A549 (cell line): ENCODE results near the gene KPTN. TPM values are rescaled to one million over a fixed set of nuclear protein-coding genes. Genes with fewer than 3 reads are reported as not detected.

Source experiments
- ATAC-seq, 2 experiments: fragments of 200-7000 bp in 1 of 2; fragments of >200 bp in 1 of 2; cut with Nextera tagmentation in 1 of 2; cut with Tn5 transposase in 1 of 2; 3 replicates each; pipeline versions ENCODE4 v1.8.0 to v1.9.1; 2018 to 2020; ENCODE audit warnings: mild to moderate bottlenecking in 1 of 2, moderate library complexity in 1 of 2
- CTCF ChIA-PET: fragments of 300-600 bp; sonication (Branson Sonifier 250); formaldehyde crosslinking; extraction: SDS; loops from one replicate; lab custom pipeline; 2021; ENCODE audit warnings: antibody characterized with exemption, inconsistent platforms; lab: Yijun Ruan, JAX
- POLR2A ChIA-PET: fragments of 350-600 bp; formaldehyde crosslinking; extraction: SDS; loops from one replicate; lab custom pipeline; 2021; ENCODE audit warnings: antibody characterized with exemption, inconsistent platforms; lab: Yijun Ruan, JAX
- DNase-seq, 2 experiments: peaks; one replicate each; pipeline versions ENCODE4 v3.0.0 to v3.0.0-alpha.2; 2011 to 2016; ENCODE audit warnings: low read depth in 1 of 2, low spot score in 1 of 2
- FAIRE-seq: peaks from 2 replicates; lab custom pipeline; 2011; peaks lifted over from hg19 to GRCh38; lab: Jason Lieb, UNC
- H3K27ac ChIP-seq, 2 experiments: fragments of >200 bp; sonication (Bioruptor Twin); formaldehyde crosslinking; 3 replicates each; pipeline ENCODE4 v1.5.1; 2016 to 2017
- H3K4me1 ChIP-seq: fragments of >200 bp; sonication (Bioruptor Twin); formaldehyde crosslinking; 3 replicates; pipeline ENCODE4 v1.6.1; 2016
- H3K4me2 ChIP-seq: fragments of >200 bp; sonication (Bioruptor Twin); formaldehyde crosslinking; 3 replicates; pipeline ENCODE4 v1.6.1; 2016
- H3K4me3 ChIP-seq: fragments of >200 bp; sonication (Bioruptor Twin); formaldehyde crosslinking; 3 replicates; pipeline ENCODE4 v1.5.1; 2016
- H3K9me3 ChIP-seq: fragments of >200 bp; sonication (Bioruptor Twin); formaldehyde crosslinking; 3 replicates; pipeline ENCODE4 v1.6.1; 2016
- BCL3 ChIP-seq: fragments of >200 bp; sonication (Bioruptor Twin); formaldehyde crosslinking; IDR thresholded peaks from 3 replicates; pipeline ENCODE4 v1.6.1; 2016
- BHLHE40 ChIP-seq: IDR thresholded peaks from 2 replicates; pipeline ENCODE4 v1.6.1; 2012; ENCODE audit warnings: low read depth, low read length, inconsistent platforms
- CEBPB ChIP-seq, 2 experiments: fragments of >200 bp in 1 of 2; sonication (Bioruptor Twin) in 1 of 2; formaldehyde crosslinking in 1 of 2; IDR thresholded peaks; 2 replicates each; pipeline ENCODE4 v1.6.1; 2012 to 2016
- CTCF ChIP-seq: fragments of >200 bp; sonication (Bioruptor Twin); formaldehyde crosslinking; IDR thresholded peaks from 3 replicates; pipeline ENCODE4 v1.5.1; 2016
- EHMT2 ChIP-seq: fragments of 200-600 bp; sonication (generic); IDR thresholded peaks from 2 replicates; pipeline ENCODE4 v1.6.1; 2016; ENCODE audit warnings: antibody characterized with exemption, low read depth, mild to moderate bottlenecking, moderate library complexity
- ESRRA ChIP-seq: fragments of 150-350 bp; IDR thresholded peaks from 2 replicates; pipeline ENCODE4 v1.6.1; 2014; ENCODE audit warnings: mild to moderate bottlenecking, low read length, borderline replicate concordance
- FOSB ChIP-seq: fragments of 250-450 bp; sonication (Bioruptor Pico); IDR thresholded peaks from 2 replicates; pipeline ENCODE4 v1.5.0; 2020; ENCODE audit warnings: mild to moderate bottlenecking, moderate library complexity
- GATA3 ChIP-seq: IDR thresholded peaks from 2 replicates; pipeline ENCODE4 v1.6.1; 2012; ENCODE audit warnings: borderline replicate concordance
- JUN ChIP-seq, 2 experiments: fragments of >200 bp; sonication (Bioruptor Twin); formaldehyde crosslinking; IDR thresholded peaks; 2 replicates in 1 of 2; 3 replicates in 1 of 2; pipeline ENCODE4 v1.6.1; 2016 to 2017
- KDM1A ChIP-seq: fragments of 200-600 bp; sonication (generic); IDR thresholded peaks from 2 replicates; pipeline ENCODE4 v1.6.1; 2016; ENCODE audit warnings: low read depth, mild to moderate bottlenecking
- PBX3 ChIP-seq: IDR thresholded peaks from 2 replicates; pipeline ENCODE4 v1.6.1; 2012
- TP53 ChIP-seq: fragments of 250-450 bp; sonication (Bioruptor Pico); IDR thresholded peaks from 2 replicates; pipeline ENCODE4 v1.5.0; 2021; ENCODE audit warnings: mild to moderate bottlenecking, moderate library complexity
- ZC3H11A ChIP-seq: fragments of 450-650 bp; IDR thresholded peaks from 2 replicates; pipeline ENCODE4 v1.6.1; 2014; ENCODE audit warnings: antibody characterized with exemption, mild to moderate bottlenecking
- ZNF302 ChIP-seq: fragments of 250-450 bp; sonication (Bioruptor Pico); IDR thresholded peaks from 2 replicates; pipeline ENCODE4 v1.9.0; 2021; ENCODE audit warnings: inconsistent platforms, mild to moderate bottlenecking, moderate library complexity
- ZSCAN20 ChIP-seq: fragments of 250-450 bp; sonication (Bioruptor Pico); IDR thresholded peaks from 2 replicates; pipeline ENCODE4 v1.8.0; 2022; ENCODE audit warnings: mild to moderate bottlenecking, moderate library complexity
- WGBS: methylation state at CpG from one replicate; pipeline ENCODE4 v1.1.6; 2017; ENCODE audit errors: missing lambda C conversion rate; 5-methylcytosine and 5-hydroxymethylcytosine counted together
- polyA plus RNA-seq, 4 experiments: library from polyadenylated mRNA; depleted of rRNA in 3 of 4; stranded (reverse); fragments of >200 nt; fragmentation: RNase III in 1 of 4; extraction: RNeasy Plus Mini Kit Qiagen cat#74134 plus additional on column Dnase treatment in 1 of 4; gene quantifications; 2 replicates in 3 of 4; 3 replicates in 1 of 4; pipeline ENCODE4 v1.2.3, GENCODE V29; 2011 to 2017

KPTN gene
- polyA plus RNA-seq, 2 of the 4 experiments (the other 2 are of a cell fraction): 10.6 to 20.6 TPM

- Histone ChIP-seq H3K9me3 (no peaks in the 10 kb centered on the region), H3K4me3 (no peak overlapping the region), H3K27ac (no peak overlapping the region), H3K4me1 (peaks cover 22% of the 10 kb centered on the region), H3K4me2 (no peak overlapping the region)
- 93% methylated on average over 8 of the region's 8 CpGs for WGBS
- POLR2A ChIA-PET: no interaction called here
- no peak for FAIRE-seq
- TF ChIP-seq ESRRA: no peak
- TF ChIP-seq KDM1A: no peak
- no peak for TF ChIP-seq GATA3
- TF ChIP-seq PBX3: no peak
- TF ChIP-seq CTCF: no peak
- TF ChIP-seq BCL3: no peak
- TF ChIP-seq, all 56 proteins: peak for 0
- DNase-seq: no peak
- ATAC-seq: no peak
- CTCF ChIA-PET: interaction anchor here (0.8 to 6.8 kb wide), 13 partner anchors 10 to 339 kb away, joined by 3 to 57 read pairs (median 4); partner anchors contain the start of genes EHD2 and KPTN
Observed at GRCh38 chr19:47509973-47510372, 26.0 kb upstream of the KPTN start.

- ChIA-PET CTCF (interaction anchor here (0.8 to 5.0 kb wide), 11 partner anchors 10 to 340 kb away, joined by 3 to 29 read pairs (median 4); partner anchors contain the start of genes EHD2 and KPTN), POLR2A (no interaction called here)
- no peak for DNase-seq
- Histone ChIP-seq H3K27ac (no peak overlapping the region), H3K4me2 (no peak overlapping the region), H3K4me3 (no peak overlapping the region), H3K4me1 (peaks cover 22% of the 10 kb centered on the region), H3K9me3 (no peaks in the 10 kb centered on the region)
- no peak for ATAC-seq
- 92% methylated on average over 20 of the region's 20 CpGs for WGBS
- no peak for FAIRE-seq
- no peak for TF ChIP-seq EHMT2
- TF ChIP-seq ZSCAN20 (CRISPR knock-in tag): no peak
Observed at GRCh38 chr19:47509170-47509847, 25.3 kb upstream of the KPTN start.

GRCh38 chr19:47508721-47509120 is 24.7 kb upstream of the KPTN start:
- ChIA-PET CTCF (interaction anchor here (0.6 to 5.0 kb wide), 7 partner anchors 9 to 340 kb away, joined by 3 to 29 read pairs (median 9); partner anchors contain the start of gene KPTN), POLR2A (no interaction called here)
- WGBS: 95% methylated on average over 5 of the region's 5 CpGs
- ATAC-seq (no peak), FAIRE-seq (no peak), DNase-seq (no peak)
- Histone ChIP-seq H3K4me3 (no peak overlapping the region), H3K4me2 (no peak overlapping the region), H3K4me1 (peaks cover 20% of the 10 kb centered on the region)
- TF ChIP-seq TP53 (CRISPR knock-in tag) (no peak), FOSB (CRISPR knock-in tag) (no peak), JUN (IDR thresholded peaks at IDR 0.05) (no peak), BHLHE40 (no peak), BCL3 (no peak), ZNF302 (CRISPR knock-in tag) (no peak), CEBPB (IDR thresholded peaks at IDR 0.05) (no peak), ZC3H11A (no peak)
- TF ChIP-seq, all 56 proteins: peak for 0
- no peaks in the 10 kb centered on the region for H3K9me3 ChIP-seq
- H3K27ac ChIP-seq: no peak overlapping the region
